Lower leg skin (tissue), 4 donors: ENCODE measurements around the gene PTPRN2. TPM values are rescaled to one million over a fixed set of nuclear protein-coding genes. Genes with fewer than 3 reads are reported as not detected.

Experiments used
- DNase-seq, 2 donors: peaks; one replicate each; pipeline ENCODE4 v3.0.0-alpha.2; 2019; ENCODE audit warnings: low spot score in 2 of 2
- H3K4me3 ChIP-seq: fragments of 200-600 bp; sonication (generic); 2 replicates; pipeline ENCODE4 v1.5.1; 2017; ENCODE audit warnings: mild to moderate bottlenecking, low read depth; ENCODE audit not compliant: poor library complexity, severe bottlenecking
- CTCF ChIP-seq, 3 donors: fragments of 450-650 bp; IDR thresholded peaks; one replicate each; pipeline ENCODE4 v1.5.1; 2016; ENCODE audit warnings: antibody characterized with exemption in 3 of 3, mild to moderate bottlenecking in 3 of 3, moderate library complexity in 2 of 3
- POLR2A ChIP-seq, 2 donors: fragments of 450-650 bp; IDR thresholded peaks; one replicate each; pipeline ENCODE4 v1.6.1; 2016 to 2017; ENCODE audit warnings: antibody characterized with exemption in 2 of 2, mild to moderate bottlenecking in 1 of 2, moderate library complexity in 1 of 2
- WGBS, 2 donors: methylation state at CpG; one replicate each; pipeline ENCODE4 v1.1.5; 2018; 5-methylcytosine and 5-hydroxymethylcytosine counted together
- intact Hi-C: fragments of 100-400 bp; cut with DNase I; formaldehyde crosslinking; loops from one replicate; pipeline ENCODE4 v1.15.0; 2023; ENCODE audit warnings: low total_unique reads
- total RNA-seq, 4 donors: library from RNA; depleted of rRNA; stranded (reverse); fragments of >200 nt; gene quantifications; one replicate each; pipeline ENCODE4 v1.1.0, GENCODE V29; 2016

Gene PTPRN2
- total RNA-seq, 4 donors from 2014 or later: 0.11 to 1.6 (median 0.92) TPM

- 95 to 96% methylated on average over 4 of the region's 4 CpGs for WGBS, 2 donors
- H3K4me3 ChIP-seq: no peak overlapping the region
- no peak for TF ChIP-seq CTCF (IDR thresholded peaks at IDR 0.05)
- TF ChIP-seq POLR2A (IDR thresholded peaks at IDR 0.05): no peak
- intact Hi-C loops: no loop called here
- peak in 1 of 2 donors; percentile 10 for DNase-seq
Measured at GRCh38 chr7:158596745-158597144, 9.1 kb upstream of the PTPRN2 start.

GRCh38 chr7:158596309-158596708, 8.7 kb upstream of the PTPRN2 start:
- no peak overlapping the region for H3K4me3 ChIP-seq
- WGBS, 2 donors: 92 to 93% methylated on average over 4 of the region's 4 CpGs
- peak in 1 of 2 donors; percentile 39 for DNase-seq
- intact Hi-C loops: no loop called here
- no peak for TF ChIP-seq CTCF (IDR thresholded peaks at IDR 0.05)
- no peak for TF ChIP-seq POLR2A (IDR thresholded peaks at IDR 0.05)

- DNase-seq: peak in 1 of 2 donors; percentile 37
- intact Hi-C loops: no loop called here
- 57 to 61% methylated on average over 3 of the region's 3 CpGs for WGBS, 2 donors
- TF ChIP-seq CTCF (IDR thresholded peaks at IDR 0.05) (no peak), POLR2A (IDR thresholded peaks at IDR 0.05) (no peak)
- H3K4me3 ChIP-seq: no peak overlapping the region
Measured at GRCh38 chr7:158595068-158595467, 7.4 kb upstream of the PTPRN2 start.

GRCh38 chr7:158592541-158592940, 4.9 kb upstream of the PTPRN2 start:
- no peak overlapping the region for H3K4me3 ChIP-seq
- DNase-seq: no peak
- intact Hi-C loops: no loop called here
- TF ChIP-seq CTCF (IDR thresholded peaks at IDR 0.05): no peak
- no peak for TF ChIP-seq POLR2A (IDR thresholded peaks at IDR 0.05)
- 88 to 100% methylated on average over 1 of the region's 1 CpG for WGBS, 2 donors

GRCh38 chr7:158591944-158592343, 4.3 kb upstream of the PTPRN2 start:
- WGBS, 2 donors: 89% methylated on average over 15 of the region's 15 CpGs
- H3K4me3 ChIP-seq: no peak overlapping the region
- DNase-seq: no peak
- intact Hi-C loops: no loop called here
- TF ChIP-seq POLR2A (IDR thresholded peaks at IDR 0.05) (no peak), CTCF (IDR thresholded peaks at IDR 0.05) (no peak)

- WGBS, 2 donors: 89 to 93% methylated on average over 12 of the region's 12 CpGs
- TF ChIP-seq POLR2A (IDR thresholded peaks at IDR 0.05) (no peak), CTCF (IDR thresholded peaks at IDR 0.05) (no peak)
- intact Hi-C loops: no loop called here
- H3K4me3 ChIP-seq: no peak overlapping the region
- DNase-seq: no peak
Measured at GRCh38 chr7:158590181-158590530, 2.5 kb upstream of the PTPRN2 start.
